PC-3 (cell line): ENCODE results near the gene SF3A1. TPM values are rescaled to one million over a fixed set of nuclear protein-coding genes. Genes with fewer than 3 reads are reported as not detected.

ENCODE experiments used
- ATAC-seq: fragments of 200-7000 bp; cut with Tn5 transposase; 2 replicates; pipeline ENCODE4 v1.9.1; 2020; ENCODE audit warnings: mild to moderate bottlenecking, moderate library complexity
- BruUV-seq: library from RNA; stranded (reverse); fragments of 400-500 nt; replicated peaks from 2 replicates; lab custom pipeline; 2021; lab: Mats Ljungman, UMichigan
- CTCF ChIA-PET: fragments of 300-600 bp; sonication (Branson Sonifier 250); formaldehyde crosslinking; loops from one replicate; lab custom pipeline; 2022; ENCODE audit warnings: antibody characterized with exemption; lab: Charles Lee
- POLR2A ChIA-PET: fragments of 300-600 bp; sonication (Branson Sonifier 250); formaldehyde crosslinking; loops from one replicate; lab custom pipeline; 2022; ENCODE audit warnings: antibody characterized with exemption; ENCODE audit not compliant: unreplicated experiment; lab: Charles Lee
- DNase-seq: peaks from one replicate; pipeline ENCODE4 v3.0.0-alpha.2; 2015
- H2AFZ ChIP-seq: fragments of 300-600 bp; sonication (generic); 2 replicates; pipeline ENCODE4 v1.6.0; 2016; ENCODE audit warnings: antibody characterized with exemption, low read length
- H3F3A ChIP-seq: fragments of 300-600 bp; sonication (generic); one replicate; pipeline ENCODE4 v1.6.0; 2017; ENCODE audit warnings: antibody characterized with exemption, low read length, control low read depth, mild to moderate bottlenecking; ENCODE audit not compliant: unreplicated experiment
- H3K27ac ChIP-seq: fragments of 300-600 bp; sonication (generic); 2 replicates; pipeline ENCODE4 v1.5.1; 2016; ENCODE audit warnings: mild to moderate bottlenecking, low read length
- H3K27me3 ChIP-seq: fragments of 300-600 bp; sonication (generic); 2 replicates; pipeline ENCODE4 v1.6.1; 2016; ENCODE audit warnings: low read length, mixed read lengths
- H3K36me3 ChIP-seq: fragments of 300-600 bp; sonication (generic); 2 replicates; pipeline ENCODE4 v1.6.1; 2016; ENCODE audit warnings: low read depth, mixed run types, low read length, mixed read lengths
- H3K4me1 ChIP-seq: fragments of 300-600 bp; sonication (generic); 2 replicates; pipeline ENCODE4 v1.5.1; 2016; ENCODE audit warnings: low read length; ENCODE audit not compliant: insufficient read depth
- H3K4me2 ChIP-seq: fragments of 300-600 bp; sonication (generic); 2 replicates; pipeline ENCODE4 v1.6.0; 2016; ENCODE audit warnings: low read length
- H3K4me3 ChIP-seq: fragments of 300-600 bp; sonication (generic); 2 replicates; pipeline ENCODE4 v1.5.1; 2016; ENCODE audit warnings: mild to moderate bottlenecking, low read length, mixed read lengths
- H3K79me2 ChIP-seq: fragments of 300-600 bp; sonication (generic); 2 replicates; pipeline ENCODE4 v1.6.1; 2017; ENCODE audit warnings: low read length, mixed read lengths
- H3K9ac ChIP-seq: fragments of 300-600 bp; sonication (generic); 2 replicates; pipeline ENCODE4 v1.6.0; 2016; ENCODE audit warnings: mild to moderate bottlenecking, low read length
- H3K9me2 ChIP-seq: fragments of 300-600 bp; sonication (generic); replicated peaks from 2 replicates; pipeline ENCODE4 v1.6.1; 2016; ENCODE audit warnings: mixed run types, low read length, mixed read lengths
- H3K9me3 ChIP-seq: fragments of 300-600 bp; sonication (generic); 2 replicates; pipeline ENCODE4 v1.6.1; 2016; ENCODE audit warnings: low read length, mixed read lengths
- H4K20me1 ChIP-seq: fragments of 300-600 bp; sonication (generic); 2 replicates; pipeline ENCODE4 v1.6.1; 2016; ENCODE audit warnings: low read length, mixed read lengths
- EZH2 ChIP-seq: fragments of 300-600 bp; sonication (generic); IDR thresholded peaks from one replicate; pipeline ENCODE4 v1.6.1; 2017; ENCODE audit warnings: antibody characterized with exemption, mild to moderate bottlenecking, low read length; ENCODE audit not compliant: unreplicated experiment
- EZH2phosphoT487 ChIP-seq: fragments of 300-600 bp; sonication (generic); IDR thresholded peaks from 2 replicates; pipeline ENCODE4 v1.6.1; 2018; ENCODE audit warnings: mild to moderate bottlenecking, antibody characterized with exemption, low read length, borderline replicate concordance
- intact Hi-C: fragments of 100-400 bp; cut with micrococcal nuclease; formaldehyde crosslinking; loops from 2 replicates; pipeline ENCODE4 v1.9.0; 2023
- total RNA-seq: library from RNA; depleted of rRNA; stranded (reverse); fragments of >200 nt; gene quantifications from 2 replicates; pipeline ENCODE4 v1.2.3, GENCODE V29; 2014
- TF ChIP-seq, protein P1 (sequence below): fragments of 300-600 bp; sonication (generic); conservative IDR thresholded peaks from 2 replicates; pipeline ENCODE4 v1.5.1; 2017; ENCODE audit warnings: antibody characterized with exemption, low read depth, mild to moderate bottlenecking, low read length

The SF3A1 gene
- total RNA-seq, 1 experiment from 2014 or later = 59.2 TPM

DNA sequence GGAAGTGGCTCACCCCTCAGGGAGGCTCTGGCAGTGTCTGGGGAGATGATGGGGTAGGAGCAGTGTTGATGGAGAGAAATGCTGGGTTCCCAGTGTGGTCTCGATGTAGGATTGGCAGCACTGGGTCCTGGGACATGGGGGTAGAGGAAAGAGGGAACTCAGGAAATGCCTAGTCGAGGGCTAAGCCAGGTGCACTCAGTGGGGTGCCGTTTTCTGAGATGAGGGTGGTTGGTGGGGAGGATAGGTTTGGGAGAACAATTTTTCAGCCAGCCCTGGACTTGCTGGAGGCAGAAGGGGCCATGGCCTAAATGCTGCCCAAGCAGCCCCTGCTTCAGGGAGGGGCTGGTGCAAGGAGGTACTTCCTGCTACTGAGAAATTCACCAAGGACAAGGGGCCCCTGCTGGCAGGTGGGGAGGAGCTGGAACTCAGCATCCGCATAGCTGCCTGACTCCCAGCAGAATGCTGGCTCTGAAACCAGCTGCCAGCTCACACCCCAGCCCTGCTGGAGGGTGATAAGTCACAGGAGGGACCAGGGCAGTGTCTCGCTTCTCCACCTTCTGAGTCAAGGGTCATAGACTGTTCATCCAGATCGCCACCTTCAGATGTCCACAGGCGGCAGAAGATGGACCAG, 6.1 kb upstream of the SF3A1 start:
- no peak overlapping the region for H3K27ac ChIP-seq
- no peaks in the 10 kb centered on the region for H3F3A ChIP-seq
- no peaks in the 10 kb centered on the region for H4K20me1 ChIP-seq
- no TSS peak for BruUV-seq
- no peak overlapping the region for H3K9ac ChIP-seq
- no peaks in the 10 kb centered on the region for H3K4me1 ChIP-seq
- H3K4me3 ChIP-seq = no peak overlapping the region
- no peaks in the 10 kb centered on the region for H3K36me3 ChIP-seq
- ATAC-seq (no peak), DNase-seq (no peak)
- intact Hi-C loops = no loop called here
- TF ChIP-seq, protein P1, sequence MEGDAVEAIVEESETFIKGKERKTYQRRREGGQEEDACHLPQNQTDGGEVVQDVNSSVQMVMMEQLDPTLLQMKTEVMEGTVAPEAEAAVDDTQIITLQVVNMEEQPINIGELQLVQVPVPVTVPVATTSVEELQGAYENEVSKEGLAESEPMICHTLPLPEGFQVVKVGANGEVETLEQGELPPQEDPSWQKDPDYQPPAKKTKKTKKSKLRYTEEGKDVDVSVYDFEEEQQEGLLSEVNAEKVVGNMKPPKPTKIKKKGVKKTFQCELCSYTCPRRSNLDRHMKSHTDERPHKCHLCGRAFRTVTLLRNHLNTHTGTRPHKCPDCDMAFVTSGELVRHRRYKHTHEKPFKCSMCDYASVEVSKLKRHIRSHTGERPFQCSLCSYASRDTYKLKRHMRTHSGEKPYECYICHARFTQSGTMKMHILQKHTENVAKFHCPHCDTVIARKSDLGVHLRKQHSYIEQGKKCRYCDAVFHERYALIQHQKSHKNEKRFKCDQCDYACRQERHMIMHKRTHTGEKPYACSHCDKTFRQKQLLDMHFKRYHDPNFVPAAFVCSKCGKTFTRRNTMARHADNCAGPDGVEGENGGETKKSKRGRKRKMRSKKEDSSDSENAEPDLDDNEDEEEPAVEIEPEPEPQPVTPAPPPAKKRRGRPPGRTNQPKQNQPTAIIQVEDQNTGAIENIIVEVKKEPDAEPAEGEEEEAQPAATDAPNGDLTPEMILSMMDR = no peak
- TF ChIP-seq EZH2 = no peak
- TF ChIP-seq EZH2phosphoT487 = no peak
- H3K79me2 ChIP-seq = no peaks in the 10 kb centered on the region
- no peaks in the 10 kb centered on the region for H3K27me3 ChIP-seq
- no peak overlapping the region for H2AFZ ChIP-seq
- POLR2A ChIA-PET = interaction anchor here (0.6 kb wide), 1 partner anchor 36 kb away, joined by 13 read pairs; no protein-coding TSS in a partner anchor
- H3K9me3 ChIP-seq = no peaks in the 10 kb centered on the region
- CTCF ChIA-PET = interaction anchor here (0.6 kb wide), 1 partner anchor 19 kb away, joined by 4 read pairs; no protein-coding TSS in a partner anchor
- H3K4me2 ChIP-seq = no peak overlapping the region
- no peaks in the 10 kb centered on the region for H3K9me2 ChIP-seq

DNA sequence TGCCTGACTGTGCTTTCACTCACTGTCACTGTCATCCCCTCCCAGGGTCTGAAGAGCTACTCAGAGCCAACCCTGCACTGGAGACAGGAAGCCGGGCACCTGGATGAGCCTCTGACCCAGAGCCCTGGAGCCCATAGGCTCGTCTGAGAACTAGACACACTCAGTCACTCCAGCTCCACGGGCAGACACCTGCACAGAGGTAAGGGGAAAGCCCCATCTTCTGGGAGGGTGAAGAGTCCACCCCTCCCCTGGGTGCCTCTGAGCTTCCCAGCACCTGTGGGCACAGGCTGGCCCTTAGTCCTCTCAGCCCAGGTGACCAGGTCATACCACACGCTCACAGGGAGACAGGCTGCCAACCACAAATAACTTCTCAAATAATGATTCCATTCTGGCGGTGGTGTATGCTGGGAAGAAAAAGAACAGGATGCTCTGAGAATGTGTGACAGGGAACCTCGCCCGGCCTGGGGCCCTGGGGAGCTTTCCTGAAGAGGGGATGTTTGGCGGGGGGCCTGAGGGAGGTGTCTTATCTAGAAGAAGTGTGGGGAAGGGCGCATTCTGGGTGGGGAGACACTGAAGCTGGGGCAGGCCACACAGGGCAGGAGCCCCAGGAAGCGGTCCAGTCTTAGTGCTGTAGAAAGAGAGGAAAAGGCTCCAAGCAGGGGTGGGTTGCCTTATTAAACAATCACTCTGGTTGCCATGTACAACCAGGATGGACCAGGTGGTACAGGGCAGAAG, 5.4 kb upstream of the SF3A1 start:
- Histone ChIP-seq H3K79me2 (no peaks in the 10 kb centered on the region), H4K20me1 (no peaks in the 10 kb centered on the region), H3K9me3 (no peaks in the 10 kb centered on the region), H3K9me2 (no peaks in the 10 kb centered on the region), H3K27me3 (no peaks in the 10 kb centered on the region), H3K4me1 (no peaks in the 10 kb centered on the region), H3K27ac (no peak overlapping the region), H3K36me3 (no peaks in the 10 kb centered on the region), H3K9ac (no peak overlapping the region), H3F3A (no peaks in the 10 kb centered on the region), H3K4me2 (no peak overlapping the region), H2AFZ (no peak overlapping the region), H3K4me3 (no peak overlapping the region)
- intact Hi-C loops = no loop called here
- ChIA-PET CTCF (no interaction called here), POLR2A (no interaction called here)
- ATAC-seq (no peak), DNase-seq (no peak)
- no TSS peak for BruUV-seq
- TF ChIP-seq EZH2phosphoT487 = no peak
- TF ChIP-seq, protein P1 = no peak
- no peak for TF ChIP-seq EZH2

DNA sequence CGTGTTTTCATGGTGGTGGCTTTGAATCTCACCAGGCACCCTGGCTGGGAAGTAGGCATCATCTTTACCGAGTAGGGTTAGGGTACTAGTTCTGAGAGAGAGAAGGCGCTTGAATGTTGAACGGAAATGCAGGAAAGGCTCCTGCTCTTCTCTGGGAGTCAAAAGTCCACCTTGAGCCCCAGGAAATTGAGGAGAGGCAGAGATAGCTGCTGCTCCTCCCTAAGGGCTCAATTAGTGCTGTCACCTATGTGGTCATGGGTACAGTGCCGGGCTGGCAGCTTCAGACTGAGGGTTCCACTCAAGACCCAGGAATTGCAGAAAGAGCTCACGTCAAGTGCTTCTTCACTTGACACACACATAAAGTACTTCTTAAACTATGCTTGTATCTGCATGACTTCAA, 1.8 kb upstream of the SF3A1 start:
- no peaks in the 10 kb centered on the region for H3K9me2 ChIP-seq
- no peaks in the 10 kb centered on the region for H3F3A ChIP-seq
- no peak overlapping the region for H2AFZ ChIP-seq
- no peaks in the 10 kb centered on the region for H3K27me3 ChIP-seq
- H3K9ac ChIP-seq = no peak overlapping the region
- H3K36me3 ChIP-seq = peaks cover 3% of the 10 kb centered on the region; the same call in 1 of the 2 replicates
- peaks cover 31% of the 10 kb centered on the region for H3K79me2 ChIP-seq
- ChIA-PET POLR2A (no interaction called here), CTCF (no interaction called here)
- ATAC-seq (no peak), DNase-seq (no peak)
- H3K4me2 ChIP-seq = no peak overlapping the region
- peaks cover 13% of the 10 kb centered on the region; the same call in 1 of the 2 replicates for H4K20me1 ChIP-seq
- no peaks in the 10 kb centered on the region for H3K9me3 ChIP-seq
- peaks cover 8% of the 10 kb centered on the region for H3K4me1 ChIP-seq
- no peak for TF ChIP-seq EZH2
- TF ChIP-seq EZH2phosphoT487 = no peak
- TF ChIP-seq, protein P1 = no peak
- no peak overlapping the region for H3K27ac ChIP-seq
- no peak overlapping the region for H3K4me3 ChIP-seq
- intact Hi-C loops = no loop called here
- BruUV-seq = no TSS peak
